HepG2 (cell line): Measurements from ENCODE around the gene ORC6. TPM values are rescaled to one million over a fixed set of nuclear protein-coding genes. Genes with fewer than 3 reads are reported as not detected.

Experiments
- ETV6 ChIP-seq: sonication (generic); formaldehyde crosslinking; conservative IDR thresholded peaks from 2 replicates; pipeline ENCODE4 v1.4.0; 2020; ENCODE audit warnings: missing genetic modification reagents
- GLI4 ChIP-seq: sonication (generic); formaldehyde crosslinking; IDR thresholded peaks from 2 replicates; pipeline ENCODE4 v1.5.1; 2020; ENCODE audit warnings: missing genetic modification reagents, mild to moderate bottlenecking, moderate library complexity, borderline replicate concordance
- HES4 ChIP-seq: sonication (generic); formaldehyde crosslinking; IDR thresholded peaks from 2 replicates; pipeline ENCODE4 v1.9.0; 2021; ENCODE audit warnings: mild to moderate bottlenecking, missing genetic modification reagents, borderline replicate concordance
- HHEX ChIP-seq: IDR thresholded peaks from 2 replicates; pipeline ENCODE4 v1.6.1; 2016; ENCODE audit warnings: control low read depth
- HNF4G ChIP-seq, 2 experiments: sonication (generic) in 1 of 2; formaldehyde crosslinking in 1 of 2; IDR thresholded peaks; 2 replicates each; pipeline versions ENCODE4 v1.4.0 to v1.6.1; 2011 to 2020; ENCODE audit warnings: borderline replicate concordance in 2 of 2, low read depth in 2 of 2, mild to moderate bottlenecking in 2 of 2, low read length in 1 of 2, missing genetic modification reagents in 1 of 2, moderate library complexity in 1 of 2
- KLF16 ChIP-seq, 2 experiments: sonication (generic) in 1 of 2; formaldehyde crosslinking in 1 of 2; IDR thresholded peaks; 2 replicates each; pipeline versions ENCODE4 v1.6.1 to v1.8.0; 2016 to 2023; ENCODE audit warnings: missing genetic modification reagents in 2 of 2, missing compliant biosample characterization in 1 of 2
- NONO ChIP-seq, 2 experiments: fragments of 450-650 bp in 1 of 2; sonication (generic) in 1 of 2; formaldehyde crosslinking in 1 of 2; IDR thresholded peaks in 1 of 2; conservative IDR thresholded peaks in 1 of 2; 2 replicates each; pipeline versions ENCODE4 v1.6.1 to v1.8.0; 2017 to 2022; ENCODE audit warnings: mild to moderate bottlenecking in 1 of 2, missing genetic modification reagents in 1 of 2, moderate library complexity in 1 of 2
- POLR2AphosphoS5 ChIP-seq: IDR thresholded peaks from 2 replicates; pipeline ENCODE4 v1.6.1; 2012; ENCODE audit warnings: low read depth, low read length
- POLR2G ChIP-seq: fragments of 200-400 bp; formaldehyde crosslinking; IDR thresholded peaks from 2 replicates; pipeline ENCODE4 v1.6.1; 2018; ENCODE audit warnings: mild to moderate bottlenecking, low read depth, low read length, moderate library complexity
- PRMT3 ChIP-seq: sonication (generic); formaldehyde crosslinking; IDR thresholded peaks from 2 replicates; pipeline ENCODE4 v1.8.1; 2022; ENCODE audit warnings: low read depth, mild to moderate bottlenecking, moderate library complexity, missing genetic modification reagents, borderline replicate concordance
- ZBTB7B ChIP-seq: sonication (generic); formaldehyde crosslinking; IDR thresholded peaks from 2 replicates; pipeline ENCODE4 v1.4.0; 2020; ENCODE audit warnings: missing genetic modification reagents
- ZBTB8A ChIP-seq: sonication (generic); formaldehyde crosslinking; IDR thresholded peaks from 2 replicates; pipeline ENCODE4 v1.4.0; 2020; ENCODE audit warnings: mild to moderate bottlenecking, low read depth, missing genetic modification reagents, borderline replicate concordance
- ZMYM2 ChIP-seq: sonication (generic); formaldehyde crosslinking; IDR thresholded peaks from 2 replicates; pipeline ENCODE4 v1.8.0; 2022; ENCODE audit warnings: mild to moderate bottlenecking, missing genetic modification reagents
- ZNF160 ChIP-seq: sonication (generic); formaldehyde crosslinking; IDR thresholded peaks from 2 replicates; pipeline ENCODE4 v1.8.0; 2022; ENCODE audit warnings: mild to moderate bottlenecking, inconsistent platforms, missing genetic modification reagents
- ZNF563 ChIP-seq: sonication (generic); formaldehyde crosslinking; IDR thresholded peaks from 2 replicates; pipeline ENCODE4 v1.8.0; 2022; ENCODE audit warnings: mild to moderate bottlenecking, moderate library complexity, missing genetic modification reagents
- ZNF598 ChIP-seq: sonication (generic); formaldehyde crosslinking; IDR thresholded peaks from 2 replicates; pipeline ENCODE4 v1.5.1; 2020; ENCODE audit warnings: mild to moderate bottlenecking, missing genetic modification reagents, borderline replicate concordance
- polyA plus RNA-seq, 8 experiments: library from polyadenylated mRNA; depleted of rRNA in 3 of 8; stranded (reverse) in 7 of 8; unstranded in 1 of 8; fragments of >200 nt; fragmentation: Illumina TruSeq in 4 of 8; extraction: Trizol in 4 of 8; gene quantifications; 2 replicates each; pipeline versions ENCODE4 v1.2.1 to v1.2.3, GENCODE V29; 2011 to 2016; ENCODE audit warnings: low read depth in 4 of 8, missing spikeins in 1 of 8, mixed read lengths in 1 of 8; ENCODE audit not compliant: insufficient read depth in 1 of 8
- total RNA-seq, 5 experiments: library from RNA; depleted of rRNA; stranded (reverse); fragments of >200 nt; fragmentation: Illumina TruSeq; extraction: Trizol; gene quantifications; 2 replicates each; pipeline ENCODE4 v1.2.3, GENCODE V29; 2016; ENCODE audit warnings: low read depth in 1 of 5
- TF ChIP-seq, protein P1 (sequence below): IDR thresholded peaks from 2 replicates; pipeline ENCODE4 v1.6.1; 2012; ENCODE audit warnings: low read length, improper control_type of control experiment
- TF ChIP-seq, protein P2 (sequence below): sonication (generic); formaldehyde crosslinking; IDR thresholded peaks from 2 replicates; pipeline ENCODE4 v1.4.0; 2020; ENCODE audit warnings: missing genetic modification reagents, mild to moderate bottlenecking, borderline replicate concordance
- TF ChIP-seq, protein P3 (sequence below): IDR thresholded peaks from 2 replicates; pipeline ENCODE4 v1.6.1; 2016; ENCODE audit warnings: missing compliant biosample characterization, missing genetic modification reagents, borderline replicate concordance

Gene ORC6
- total and polyA plus RNA-seq, 2 of the 13 experiments (the other 11 are each of a cell fraction or from before 2014, with no cell fraction given), result 34.2 to 69.8 TPM

DNA sequence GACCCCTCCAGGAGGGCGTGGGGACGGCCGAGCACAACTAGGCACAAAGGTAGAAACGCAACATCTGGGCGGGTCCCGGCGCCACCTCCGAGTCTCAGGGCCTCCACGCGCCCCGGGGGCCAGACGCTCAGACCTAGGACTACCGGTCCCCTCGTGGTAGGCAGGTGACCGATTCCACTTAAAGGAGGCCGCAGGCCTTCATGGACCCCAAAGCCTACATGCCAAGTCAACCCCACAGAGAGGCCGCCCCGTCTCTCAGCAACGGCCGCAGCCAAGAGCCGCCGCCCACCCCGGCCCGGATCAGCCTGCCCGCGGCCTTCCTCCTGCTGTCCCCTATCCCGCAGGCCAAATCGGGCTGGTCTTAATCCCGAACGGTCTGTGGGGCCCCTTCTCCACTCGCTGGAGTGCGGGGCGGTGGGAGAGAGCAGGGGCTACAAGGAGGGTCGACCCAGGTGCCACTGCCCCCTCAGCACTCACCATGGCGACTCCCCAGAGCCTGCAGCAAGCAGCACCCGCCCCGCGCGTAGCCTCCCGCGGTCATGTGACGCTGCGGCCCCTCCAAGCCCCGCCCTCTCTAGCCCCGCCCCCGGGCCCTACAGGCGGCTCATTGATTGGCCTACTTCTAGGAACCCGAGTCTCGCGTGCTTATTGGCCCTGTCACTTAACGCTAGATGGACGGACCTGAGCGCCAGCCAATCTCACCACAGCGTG, 650 bp upstream of the ORC6 start, which contains the start of gene VPS35 (continued):
- TF ChIP-seq ETV6 (CRISPR knock-in tag), result 0 out of 2 replicates have a peak, but pooled peaks have one; percentile 5
- TF ChIP-seq, protein P1, sequence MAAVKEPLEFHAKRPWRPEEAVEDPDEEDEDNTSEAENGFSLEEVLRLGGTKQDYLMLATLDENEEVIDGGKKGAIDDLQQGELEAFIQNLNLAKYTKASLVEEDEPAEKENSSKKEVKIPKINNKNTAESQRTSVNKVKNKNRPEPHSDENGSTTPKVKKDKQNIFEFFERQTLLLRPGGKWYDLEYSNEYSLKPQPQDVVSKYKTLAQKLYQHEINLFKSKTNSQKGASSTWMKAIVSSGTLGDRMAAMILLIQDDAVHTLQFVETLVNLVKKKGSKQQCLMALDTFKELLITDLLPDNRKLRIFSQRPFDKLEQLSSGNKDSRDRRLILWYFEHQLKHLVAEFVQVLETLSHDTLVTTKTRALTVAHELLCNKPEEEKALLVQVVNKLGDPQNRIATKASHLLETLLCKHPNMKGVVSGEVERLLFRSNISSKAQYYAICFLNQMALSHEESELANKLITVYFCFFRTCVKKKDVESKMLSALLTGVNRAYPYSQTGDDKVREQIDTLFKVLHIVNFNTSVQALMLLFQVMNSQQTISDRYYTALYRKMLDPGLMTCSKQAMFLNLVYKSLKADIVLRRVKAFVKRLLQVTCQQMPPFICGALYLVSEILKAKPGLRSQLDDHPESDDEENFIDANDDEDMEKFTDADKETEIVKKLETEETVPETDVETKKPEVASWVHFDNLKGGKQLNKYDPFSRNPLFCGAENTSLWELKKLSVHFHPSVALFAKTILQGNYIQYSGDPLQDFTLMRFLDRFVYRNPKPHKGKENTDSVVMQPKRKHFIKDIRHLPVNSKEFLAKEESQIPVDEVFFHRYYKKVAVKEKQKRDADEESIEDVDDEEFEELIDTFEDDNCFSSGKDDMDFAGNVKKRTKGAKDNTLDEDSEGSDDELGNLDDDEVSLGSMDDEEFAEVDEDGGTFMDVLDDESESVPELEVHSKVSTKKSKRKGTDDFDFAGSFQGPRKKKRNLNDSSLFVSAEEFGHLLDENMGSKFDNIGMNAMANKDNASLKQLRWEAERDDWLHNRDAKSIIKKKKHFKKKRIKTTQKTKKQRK, result no peak
- TF ChIP-seq ZNF598, result peak; percentile 11
- TF ChIP-seq, protein P2, sequence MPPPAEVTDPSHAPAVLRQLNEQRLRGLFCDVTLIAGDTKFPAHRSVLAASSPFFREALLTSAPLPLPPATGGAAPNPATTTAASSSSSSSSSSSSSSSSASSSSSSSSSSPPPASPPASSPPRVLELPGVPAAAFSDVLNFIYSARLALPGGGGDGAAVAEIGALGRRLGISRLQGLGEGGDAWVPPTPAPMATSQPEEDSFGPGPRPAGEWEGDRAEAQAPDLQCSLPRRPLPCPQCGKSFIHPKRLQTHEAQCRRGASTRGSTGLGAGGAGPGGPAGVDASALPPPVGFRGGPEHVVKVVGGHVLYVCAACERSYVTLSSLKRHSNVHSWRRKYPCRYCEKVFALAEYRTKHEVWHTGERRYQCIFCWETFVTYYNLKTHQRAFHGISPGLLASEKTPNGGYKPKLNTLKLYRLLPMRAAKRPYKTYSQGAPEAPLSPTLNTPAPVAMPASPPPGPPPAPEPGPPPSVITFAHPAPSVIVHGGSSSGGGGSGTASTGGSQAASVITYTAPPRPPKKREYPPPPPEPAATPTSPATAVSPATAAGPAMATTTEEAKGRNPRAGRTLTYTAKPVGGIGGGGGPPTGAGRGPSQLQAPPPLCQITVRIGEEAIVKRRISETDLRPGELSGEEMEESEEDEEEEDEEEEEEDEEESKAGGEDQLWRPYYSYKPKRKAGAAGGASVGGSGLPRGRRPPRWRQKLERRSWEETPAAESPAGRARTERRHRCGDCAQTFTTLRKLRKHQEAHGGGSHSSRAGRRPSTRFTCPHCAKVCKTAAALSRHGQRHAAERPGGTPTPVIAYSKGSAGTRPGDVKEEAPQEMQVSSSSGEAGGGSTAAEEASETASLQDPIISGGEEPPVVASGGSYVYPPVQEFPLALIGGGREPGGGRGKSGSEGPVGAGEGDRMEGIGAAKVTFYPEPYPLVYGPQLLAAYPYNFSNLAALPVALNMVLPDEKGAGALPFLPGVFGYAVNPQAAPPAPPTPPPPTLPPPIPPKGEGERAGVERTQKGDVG (CRISPR knock-in tag), result peak; percentile 86
- peak; percentile 41 to 85; a peak in 2 of 4 replicates for TF ChIP-seq KLF16 (CRISPR knock-in tag; IDR thresholded peaks at IDR 0.05)
- no peak; the same call in 1 of the 2 replicates for TF ChIP-seq ZBTB8A (CRISPR knock-in tag)
- TF ChIP-seq HNF4G (IDR thresholded peaks at IDR 0.05; ENCODE audit: borderline replicate concordance, low read depth, low read length), result no peak
- TF ChIP-seq HNF4G (CRISPR knock-in tag; IDR thresholded peaks at IDR 0.05; ENCODE audit: borderline replicate concordance, low read depth), result peak; percentile 70; the same call in 1 of the 2 replicates
- peak; percentile 76 for TF ChIP-seq ZNF563 (CRISPR knock-in tag)
- peak; percentile 88 for TF ChIP-seq POLR2AphosphoS5
- peak; percentile 51; the same call in 1 of the 2 replicates for TF ChIP-seq ZNF160
- TF ChIP-seq GLI4, result peak; percentile 88
- TF ChIP-seq ZMYM2 (CRISPR knock-in tag), result 0 out of 2 replicates have a peak, but pooled peaks have one; percentile 44
- TF ChIP-seq, protein P3, sequence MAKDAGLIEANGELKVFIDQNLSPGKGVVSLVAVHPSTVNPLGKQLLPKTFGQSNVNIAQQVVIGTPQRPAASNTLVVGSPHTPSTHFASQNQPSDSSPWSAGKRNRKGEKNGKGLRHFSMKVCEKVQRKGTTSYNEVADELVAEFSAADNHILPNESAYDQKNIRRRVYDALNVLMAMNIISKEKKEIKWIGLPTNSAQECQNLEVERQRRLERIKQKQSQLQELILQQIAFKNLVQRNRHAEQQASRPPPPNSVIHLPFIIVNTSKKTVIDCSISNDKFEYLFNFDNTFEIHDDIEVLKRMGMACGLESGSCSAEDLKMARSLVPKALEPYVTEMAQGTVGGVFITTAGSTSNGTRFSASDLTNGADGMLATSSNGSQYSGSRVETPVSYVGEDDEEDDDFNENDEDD (CRISPR knock-in tag), result peak; percentile 15; the same call in 1 of the 2 replicates
- peak; percentile 92 for TF ChIP-seq ZBTB7B (CRISPR knock-in tag)
- no peak for TF ChIP-seq NONO (IDR thresholded peaks at IDR 0.05)
- peak; percentile 66; the same call in 1 of the 2 replicates for TF ChIP-seq NONO (CRISPR knock-in tag; conservative IDR thresholded peaks at IDR 0.05)
- peak; percentile 91 for TF ChIP-seq HES4 (CRISPR knock-in tag)
- TF ChIP-seq POLR2G, result peak; percentile 89
- no peak for TF ChIP-seq PRMT3
- TF ChIP-seq HHEX (CRISPR knock-in tag), result no peak
